GM18502 (cell line): ENCODE data around the gene MAMDC2.

Source experiments
- ATAC-seq: cut with Tn5 transposase; IDR thresholded peaks from one replicate; pipeline ENCODE4 v1.9.1; 2021; ENCODE audit warnings: mild to moderate bottlenecking; ENCODE audit not compliant: unreplicated experiment, poor library complexity

The MAMDC2 gene

DNA sequence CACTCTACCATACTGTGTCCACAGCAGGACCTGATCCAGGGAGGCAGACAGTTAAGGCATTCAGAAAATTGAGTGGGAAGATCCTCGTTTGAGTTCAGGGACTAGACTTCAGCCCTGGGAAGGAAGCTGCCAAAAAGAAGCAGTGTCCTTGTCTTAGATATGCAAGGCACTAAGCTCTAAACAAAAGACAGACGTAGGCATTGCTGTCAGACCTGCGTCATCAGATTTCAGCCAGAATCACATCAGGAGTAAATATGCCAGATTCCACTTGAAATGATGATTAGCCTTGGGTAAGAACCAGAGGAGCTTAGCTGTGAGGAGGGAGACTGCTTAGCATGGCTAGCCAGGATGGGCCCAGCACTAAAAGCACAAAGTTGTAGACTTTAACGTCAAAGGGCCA, 56.7 kb downstream of the MAMDC2 start:
- ATAC-seq, result no peak

DNA sequence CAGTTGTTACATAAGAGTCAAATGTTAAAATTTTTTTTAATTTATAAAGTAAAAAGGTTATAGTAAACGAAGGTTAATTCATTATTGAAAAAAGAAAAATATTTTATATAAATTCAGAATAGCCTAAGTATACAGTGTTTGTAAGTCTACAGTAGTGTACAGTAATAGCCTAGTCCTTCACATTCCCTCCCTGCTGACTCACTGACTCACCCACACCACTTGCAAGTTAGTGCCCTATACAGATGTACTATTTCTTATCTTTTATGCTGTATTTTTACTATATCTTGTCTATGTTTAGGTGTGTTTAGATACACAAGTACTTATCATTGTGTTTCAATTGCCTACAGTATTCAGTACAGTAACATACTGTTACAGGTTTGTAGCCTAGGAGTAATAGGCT, 57.6 kb downstream of the MAMDC2 start:
- no peak for ATAC-seq

DNA sequence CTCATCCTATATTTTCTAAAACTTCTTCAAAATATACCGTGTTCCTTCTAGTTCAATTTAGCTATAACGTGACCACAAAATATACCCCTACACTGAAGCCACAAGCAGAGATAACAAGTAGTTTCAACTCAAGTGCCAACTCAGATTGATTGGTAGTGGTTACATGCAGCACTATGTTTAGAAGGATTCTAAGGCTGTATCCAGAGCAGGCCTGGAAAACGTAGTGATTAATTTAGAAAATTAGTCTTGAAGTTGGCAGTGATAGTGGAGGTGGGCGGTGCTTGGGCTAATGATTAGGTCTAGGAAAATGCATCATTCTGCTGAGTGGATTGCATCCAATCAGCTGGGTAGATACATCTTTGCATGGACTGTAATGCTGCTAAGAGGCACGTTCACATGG, 61.5 kb downstream of the MAMDC2 start:
- ATAC-seq, result no peak

DNA sequence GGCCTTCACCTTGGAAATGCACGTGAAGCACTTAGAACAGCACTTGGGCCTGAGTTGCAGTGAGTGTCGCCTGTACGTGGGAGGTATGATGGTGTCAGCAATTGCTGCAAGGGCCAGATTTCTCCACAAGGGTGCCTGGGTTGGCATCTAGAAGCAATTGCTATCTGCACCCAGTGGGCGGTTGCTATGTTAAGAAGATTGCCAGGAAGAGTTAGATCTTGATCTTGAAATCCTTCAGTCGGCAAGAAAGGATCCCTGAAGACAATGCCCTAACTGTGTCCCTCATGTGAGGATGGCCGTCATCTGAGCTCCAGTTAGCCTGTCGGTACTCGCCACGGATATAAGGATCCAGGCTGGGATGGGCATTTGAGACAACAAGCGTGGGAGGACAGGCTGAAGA, 62.9 kb downstream of the MAMDC2 start:
- no peak for ATAC-seq

DNA sequence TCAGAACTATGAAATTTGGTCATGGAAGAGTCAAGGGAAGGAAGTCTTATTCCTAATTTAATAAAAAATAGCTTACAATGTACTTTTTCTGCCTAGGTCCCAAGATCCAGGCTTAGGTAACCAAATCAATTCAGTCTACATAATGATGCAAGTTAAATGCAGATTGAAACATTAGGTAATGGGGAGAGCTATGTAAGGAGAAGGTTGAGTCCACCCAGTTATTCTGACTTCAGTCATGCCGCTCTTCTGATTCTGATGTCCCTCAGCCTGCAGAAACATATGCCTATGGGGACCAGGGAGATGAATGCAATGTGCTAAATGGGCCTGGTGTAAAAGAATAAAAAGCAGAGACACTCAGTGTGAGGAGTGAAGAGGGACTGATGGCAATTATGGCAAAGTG, 63.9 kb downstream of the MAMDC2 start:
- ATAC-seq, result no peak

DNA sequence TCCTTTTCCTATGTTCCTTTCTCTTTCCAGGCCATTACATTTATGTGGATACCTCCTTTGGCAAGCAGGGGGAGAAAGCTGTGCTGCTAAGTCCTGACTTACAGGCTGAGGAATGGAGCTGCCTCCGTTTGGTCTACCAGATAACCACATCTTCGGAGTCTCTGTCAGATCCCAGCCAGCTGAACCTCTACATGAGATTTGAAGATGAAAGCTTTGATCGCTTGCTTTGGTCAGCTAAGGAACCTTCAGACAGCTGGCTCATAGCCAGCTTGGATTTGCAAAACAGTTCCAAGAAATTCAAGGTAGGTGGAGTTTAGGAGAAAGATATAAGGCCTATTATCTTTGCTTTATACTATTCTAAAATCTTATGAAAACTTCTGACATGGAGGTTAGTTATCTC, 64.5 kb downstream of the MAMDC2 start:
- no peak for ATAC-seq

DNA sequence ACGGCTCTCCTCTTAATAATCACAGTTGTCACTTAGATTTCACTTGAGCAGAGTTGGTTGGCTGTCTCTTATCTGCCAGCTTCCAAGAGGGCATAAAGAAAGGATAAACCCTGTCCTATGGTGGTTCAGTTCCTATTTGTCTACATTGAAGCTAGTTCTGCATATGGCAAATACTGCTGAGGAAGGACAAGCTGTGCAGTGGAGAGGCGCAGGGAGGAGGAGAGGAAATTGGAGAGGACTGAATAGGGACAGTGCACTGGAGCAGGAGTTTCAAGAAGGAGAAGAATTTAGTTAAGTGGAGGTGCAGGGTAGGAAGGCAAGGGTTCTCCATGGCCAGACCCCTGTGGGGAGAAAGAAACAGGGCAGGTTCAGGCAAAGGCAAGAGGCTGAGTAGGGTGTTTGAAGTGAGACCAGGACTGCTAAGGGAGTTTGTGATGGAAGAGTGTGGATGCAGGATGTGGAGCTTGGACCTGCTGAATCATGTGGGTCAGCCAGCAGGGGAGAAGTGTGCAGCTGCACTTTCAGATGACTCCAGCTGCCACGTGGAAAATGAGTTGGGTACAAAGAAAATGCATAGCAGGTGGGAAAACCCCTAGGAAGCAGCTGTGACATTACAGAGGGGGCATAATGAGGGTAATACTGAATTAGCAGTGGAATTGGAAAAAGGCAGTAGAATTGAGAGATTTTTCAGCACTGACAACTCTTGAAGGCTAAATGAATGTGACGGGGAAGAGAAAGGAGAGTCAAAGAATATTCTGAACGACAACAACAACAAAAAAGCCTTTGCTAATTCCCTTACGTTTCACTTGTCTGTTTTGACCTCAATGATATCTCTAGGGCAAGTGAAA, 66.8 kb downstream of the MAMDC2 start:
- peak; percentile 7 for ATAC-seq

DNA sequence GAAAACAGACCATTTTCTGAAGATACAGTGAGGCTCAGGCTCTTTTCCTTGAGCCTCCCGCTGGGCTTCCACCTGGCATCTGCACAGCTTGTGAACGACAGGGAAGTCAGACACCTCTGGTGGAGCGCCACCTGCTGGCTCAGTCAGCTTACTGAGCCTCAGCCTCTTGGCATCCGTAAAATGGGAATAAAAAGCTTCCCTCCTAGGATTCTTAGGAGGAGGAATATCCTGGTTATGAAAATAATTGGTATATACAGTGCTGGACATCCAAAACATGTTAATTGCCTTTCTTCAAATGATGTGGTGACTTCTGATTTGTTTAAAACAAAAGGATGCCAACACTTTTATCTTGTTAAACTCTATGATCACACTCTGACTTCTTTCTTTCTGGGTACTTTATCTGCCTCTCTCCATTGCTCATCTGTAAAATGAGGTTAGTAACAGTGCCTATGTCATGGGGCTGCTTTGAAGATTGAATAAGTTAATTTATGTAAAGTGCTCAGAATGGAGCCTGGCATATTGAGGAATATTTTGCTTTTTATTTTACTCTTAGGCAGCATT, 67.5 kb downstream of the MAMDC2 start:
- peak; percentile 79 for ATAC-seq

DNA sequence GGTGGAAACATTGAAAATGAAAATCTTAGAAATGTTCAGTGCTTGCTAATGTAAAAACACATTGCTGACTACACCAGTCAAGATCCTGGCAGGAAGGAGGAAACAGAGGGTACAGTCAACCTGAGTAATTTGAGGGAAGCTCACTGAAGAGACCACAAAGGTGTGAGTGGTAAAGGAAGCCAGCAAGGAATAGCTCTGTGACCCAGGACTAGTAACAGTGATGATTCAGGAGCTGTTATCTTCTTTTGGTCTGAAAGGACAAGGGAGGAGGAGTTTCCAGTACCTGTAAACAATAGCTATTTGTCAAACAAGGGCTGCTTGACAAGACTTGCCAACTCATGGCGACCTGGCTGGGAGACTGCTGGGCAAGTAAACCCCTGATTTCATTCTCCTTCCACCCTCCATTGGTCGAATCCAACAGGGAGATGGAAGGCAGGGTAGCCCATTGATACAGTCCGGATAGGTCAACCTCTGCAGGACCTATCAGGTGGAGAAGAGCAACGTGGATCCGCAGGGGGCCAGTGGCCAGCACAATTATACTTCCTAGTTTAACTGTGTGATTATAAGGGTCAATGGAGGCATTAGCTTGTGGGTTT, 68.1 kb downstream of the MAMDC2 start:
- no peak for ATAC-seq

DNA sequence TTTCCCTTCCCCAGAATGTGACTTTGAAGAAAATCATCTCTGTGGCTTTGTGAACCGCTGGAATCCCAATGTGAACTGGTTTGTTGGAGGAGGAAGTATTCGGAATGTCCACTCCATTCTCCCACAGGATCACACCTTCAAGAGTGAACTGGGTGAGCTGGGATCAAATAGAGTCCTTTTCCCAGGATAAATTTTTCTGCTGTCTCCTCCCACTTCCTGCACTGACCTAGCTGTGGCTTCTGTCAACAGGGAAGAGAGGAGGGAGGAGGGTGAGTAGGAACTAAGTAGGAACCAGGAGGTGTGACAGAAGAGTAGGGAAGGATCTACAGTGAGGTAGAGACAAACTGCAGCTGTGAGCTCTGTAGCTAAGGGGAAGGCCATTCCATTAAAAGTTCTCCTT, 69.3 kb downstream of the MAMDC2 start:
- ATAC-seq, result no peak

DNA sequence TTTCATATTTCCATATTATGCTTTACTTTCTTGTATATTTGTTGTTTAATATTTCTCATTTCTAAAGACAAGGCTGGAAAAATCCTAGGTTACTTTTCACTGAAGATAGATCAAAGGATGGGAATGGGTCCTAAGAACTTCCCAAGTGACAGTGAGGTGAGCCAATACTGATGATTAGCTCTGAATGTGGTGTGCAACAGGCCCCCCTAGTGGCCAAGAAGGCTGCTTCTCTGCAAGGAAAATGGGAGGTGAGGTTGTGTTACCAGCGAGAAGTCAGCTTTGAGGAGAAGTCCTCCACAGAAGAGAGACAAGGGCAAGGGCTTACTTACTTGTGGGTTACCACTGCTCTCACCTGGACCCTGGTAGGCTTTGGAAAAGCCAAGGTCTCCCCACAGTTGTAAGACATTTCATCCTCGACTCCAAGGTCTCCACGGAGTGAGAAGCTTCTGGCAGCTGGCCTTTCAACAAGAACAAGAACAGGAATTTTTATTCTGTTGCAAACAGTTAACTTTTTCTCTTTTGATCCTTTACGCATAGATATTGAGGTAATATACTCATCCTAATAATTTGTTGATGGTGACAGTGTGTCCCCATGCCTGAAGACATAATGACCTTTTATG, 69.9 kb downstream of the MAMDC2 start:
- ATAC-seq, result peak; percentile 78

DNA sequence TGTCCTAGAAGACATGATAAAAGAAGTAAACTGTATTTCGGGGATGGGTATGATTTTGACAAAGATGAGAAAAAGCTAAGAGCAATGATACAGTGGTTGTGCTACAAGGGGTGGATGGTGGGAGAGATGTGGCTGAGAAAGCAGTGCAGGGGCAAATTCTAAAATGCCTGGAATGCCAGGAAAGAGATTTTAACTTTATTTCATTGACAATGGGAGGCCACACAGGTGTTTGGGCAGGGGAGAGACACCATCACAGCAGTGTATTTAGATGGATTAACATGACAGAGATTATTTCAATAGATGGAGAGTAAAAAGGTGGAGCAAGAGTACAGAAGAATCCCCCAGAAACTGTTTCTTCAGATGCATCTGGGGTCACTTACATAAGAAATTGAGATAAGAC, 71.2 kb downstream of the MAMDC2 start:
- ATAC-seq, result no peak

DNA sequence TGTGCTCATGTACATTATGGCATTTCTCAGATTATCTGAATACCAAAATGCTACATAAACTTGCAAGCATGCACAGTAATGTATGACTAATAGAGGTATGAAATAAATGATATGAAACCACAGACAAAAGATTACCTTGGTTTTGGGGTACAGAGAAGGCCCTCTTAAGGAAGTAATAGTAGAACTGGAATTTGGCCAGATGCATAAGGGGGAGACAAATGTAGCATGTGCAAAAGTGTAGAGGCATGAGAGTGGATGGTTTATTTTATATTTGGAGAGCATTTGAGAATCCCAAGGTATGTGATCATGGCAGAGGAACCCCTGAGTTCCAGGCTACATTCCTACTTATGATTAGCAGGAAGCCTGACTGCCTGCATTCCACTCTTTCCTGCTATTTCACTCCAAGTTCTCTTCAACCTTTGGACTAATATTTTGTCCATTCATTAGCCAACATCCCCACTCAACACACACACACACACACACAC, 74.2 kb downstream of the MAMDC2 start:
- no peak for ATAC-seq

DNA sequence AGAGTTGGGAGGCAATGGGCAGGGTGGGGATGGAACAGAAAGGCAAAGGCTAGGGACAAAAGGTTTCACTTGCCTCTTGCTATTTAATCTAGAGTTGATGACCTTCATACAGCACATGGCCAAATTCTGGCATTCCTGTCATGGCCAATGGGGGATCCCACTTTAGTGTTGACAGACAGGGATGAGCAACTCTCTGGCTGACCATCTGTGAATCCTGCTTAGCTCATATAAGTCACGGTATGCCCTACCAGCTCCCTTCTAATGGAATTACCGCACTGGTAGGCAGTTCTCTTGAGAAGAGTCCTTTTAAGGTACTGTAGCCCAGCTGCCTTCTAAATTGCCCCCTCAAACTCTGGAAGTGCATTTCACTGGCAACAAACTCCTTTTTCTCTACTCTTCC, 76.1 kb downstream of the MAMDC2 start:
- ATAC-seq, result no peak

DNA sequence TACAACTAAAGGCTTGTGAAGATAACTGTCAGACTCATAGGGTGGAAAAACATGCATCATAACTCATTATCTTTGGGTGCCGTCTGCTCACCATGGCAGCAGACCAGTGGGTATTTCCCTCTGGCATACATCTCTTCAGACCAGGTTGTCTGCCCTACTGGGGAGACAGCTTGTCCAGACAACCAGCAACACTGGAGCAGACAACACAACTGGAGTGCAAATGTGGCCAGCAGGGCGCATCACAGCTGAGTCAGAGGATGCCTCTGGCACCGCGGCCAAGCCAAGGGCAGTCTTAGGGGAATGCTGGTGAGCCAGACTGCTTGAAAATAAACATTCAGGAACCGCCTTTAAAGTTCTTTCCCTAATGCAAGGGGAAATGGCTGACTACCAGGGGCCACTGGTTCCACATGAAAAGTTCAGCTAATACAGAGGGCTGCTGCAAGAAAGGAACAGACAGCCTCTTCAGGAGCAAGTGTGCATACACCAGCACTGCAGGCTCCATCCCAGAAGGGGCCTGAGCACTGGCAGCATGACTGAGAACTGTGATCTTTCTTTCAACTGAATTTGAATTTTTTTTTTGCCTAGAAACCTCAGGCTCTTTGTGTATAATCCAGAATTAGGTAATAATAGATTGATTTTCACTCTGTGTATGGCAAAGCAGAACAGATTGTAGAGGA, 77.3 kb downstream of the MAMDC2 start:
- ATAC-seq, result no peak

DNA sequence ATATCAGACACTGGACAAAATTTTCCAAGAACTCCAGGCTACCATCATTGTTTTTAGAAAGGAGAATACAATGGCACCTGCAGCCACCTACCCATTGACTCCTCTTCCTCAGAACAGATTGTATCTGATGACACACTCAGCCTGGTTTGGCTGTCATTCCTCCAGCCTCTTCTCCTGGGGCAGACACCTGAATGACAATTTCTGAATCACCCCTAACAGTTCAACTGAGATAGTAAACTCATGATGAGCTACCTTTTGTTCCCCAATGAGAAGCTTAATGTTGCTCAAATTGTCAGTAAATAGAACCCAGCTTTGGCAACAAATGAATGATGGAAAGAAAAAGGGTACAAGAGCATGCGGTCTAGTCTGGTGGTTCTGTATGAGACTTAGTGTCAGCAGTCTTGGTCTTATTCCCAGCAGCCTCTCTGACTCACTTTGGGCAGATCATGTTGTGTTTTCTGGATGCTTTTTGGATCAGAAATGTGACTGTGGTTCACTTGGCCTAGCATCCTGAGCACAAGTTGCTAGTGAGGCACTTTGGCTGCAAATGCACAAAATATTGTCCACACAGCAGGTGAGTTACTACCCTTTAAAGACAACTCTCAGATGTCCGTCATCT, 78.3 kb downstream of the MAMDC2 start:
- no peak for ATAC-seq

DNA sequence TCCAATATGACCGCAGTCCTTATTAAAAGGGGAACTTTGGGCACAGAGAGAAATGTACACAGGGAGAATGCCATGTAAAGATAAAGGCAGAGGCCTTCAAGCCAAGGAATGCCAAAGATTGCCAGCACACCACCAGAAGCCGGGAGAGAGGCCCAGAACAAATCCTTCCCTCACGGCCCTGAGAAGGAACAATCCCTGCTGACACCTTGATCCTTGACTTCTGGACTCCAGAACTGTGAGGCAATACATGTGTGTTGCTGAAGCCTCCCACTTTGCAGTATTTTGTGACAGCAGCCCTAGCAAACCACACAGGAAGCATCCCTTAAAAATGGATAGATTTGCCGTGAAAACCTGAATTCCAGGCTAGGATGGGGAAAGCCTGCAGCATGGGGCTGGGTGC, 80.0 kb downstream of the MAMDC2 start:
- no peak for ATAC-seq

DNA sequence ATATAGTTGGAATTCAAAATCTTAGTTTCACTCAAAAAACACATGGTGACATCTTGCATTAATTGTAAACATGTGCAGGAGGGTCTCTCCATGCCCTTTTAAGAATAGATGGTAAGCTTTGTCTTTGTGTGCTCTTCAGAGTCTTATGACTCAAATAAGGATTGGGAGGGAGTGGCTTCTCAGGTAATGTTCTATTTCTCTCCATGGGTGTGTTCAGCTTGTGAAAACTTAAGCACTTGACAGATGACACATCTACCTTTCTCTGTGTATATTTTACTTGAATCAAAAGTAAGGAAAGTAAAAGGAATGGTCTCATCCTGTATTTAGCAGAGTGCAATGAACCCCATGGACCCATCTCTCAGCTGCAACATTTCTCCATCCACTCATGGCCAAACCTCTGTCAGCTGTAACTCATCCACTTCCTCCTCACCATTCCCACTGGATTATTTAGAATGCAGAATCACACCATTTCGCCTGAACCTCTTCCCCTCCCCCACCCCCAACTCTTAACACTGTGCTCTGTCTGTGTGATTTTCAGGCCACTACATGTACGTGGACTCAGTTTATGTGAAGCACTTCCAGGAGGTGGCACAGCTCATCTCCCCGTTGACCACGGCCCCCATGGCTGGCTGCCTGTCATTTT, 82.1 kb downstream of the MAMDC2 start:
- no peak for ATAC-seq

DNA sequence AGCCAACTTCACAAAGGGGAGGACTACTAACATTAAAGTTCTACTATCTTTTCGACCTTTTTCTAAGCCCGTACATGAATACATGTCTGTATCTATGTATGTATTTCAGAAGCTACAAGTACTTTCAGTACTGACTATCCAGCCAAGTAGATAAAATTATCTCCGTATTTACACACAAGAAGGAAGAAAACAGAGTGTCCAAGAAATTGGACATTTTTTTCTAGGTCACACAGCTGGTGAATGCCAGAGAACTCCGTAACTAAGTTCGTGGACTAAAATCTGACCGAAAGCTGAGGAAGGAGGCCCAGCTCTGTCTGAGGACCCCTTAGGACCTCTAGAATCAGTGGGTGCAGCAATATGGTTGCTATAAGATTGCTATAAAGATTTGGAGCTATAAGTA, 83.4 kb downstream of the MAMDC2 start:
- ATAC-seq, result no peak
